B cell (primary cell): ENCODE results near the gene PLEKHG4B. TPM values are rescaled to one million over a fixed set of nuclear protein-coding genes. Genes with fewer than 3 reads are reported as not detected.

ENCODE experiments used
- ATAC-seq: fragments of 200-7000 bp; cut with Tn5 transposase; one replicate; pipeline ENCODE4 v1.10.0; 2021; ENCODE audit warnings: low read depth, mild to moderate bottlenecking, moderate number of reproducible peaks, moderate library complexity
- CTCF ChIA-PET: fragments of 350-600 bp; sonication (Branson Sonifier 250); formaldehyde crosslinking; loops from one replicate; lab custom pipeline; 2021; ENCODE audit warnings: antibody characterized with exemption, inconsistent platforms; lab: Charles Lee
- POLR2A ChIA-PET: fragments of 350-600 bp; sonication (Branson Sonifier 250); formaldehyde crosslinking; loops from one replicate; lab custom pipeline; 2021; ENCODE audit warnings: antibody characterized with exemption; lab: Charles Lee
- DNase-seq: peaks from one replicate; pipeline ENCODE4 v3.0.0; 2013
- H2AFZ ChIP-seq: 2 replicates; pipeline ENCODE4 v1.6.1; 2012; ENCODE audit warnings: mild to moderate bottlenecking, low read depth, low read length; ENCODE audit not compliant: insufficient read depth, poor library complexity, severe bottlenecking
- H3K27ac ChIP-seq, 2 donors: 1 replicate in 1 of 2; 2 replicates in 1 of 2; pipeline ENCODE4 v1.5.1; 2012 to 2013; ENCODE audit warnings: low read length in 2 of 2, mild to moderate bottlenecking in 2 of 2, moderate library complexity in 1 of 2
- H3K27me3 ChIP-seq, 4 experiments: fragments of 200-600 bp in 1 of 4; sonication (generic) in 1 of 4; replicated peaks in 1 of 4; 1 replicate in 2 of 4; 2 replicates in 2 of 4; pipeline versions ENCODE4 v1.6.1 to v1.7.0; 2013 to 2016; ENCODE audit warnings: low read length in 3 of 4, mild to moderate bottlenecking in 2 of 4, mixed read lengths in 1 of 4, moderate library complexity in 1 of 4; ENCODE audit not compliant: insufficient read depth in 4 of 4, control insufficient read depth in 3 of 4; ENCODE audit errors: control extremely low read depth in 1 of 4
- H3K36me3 ChIP-seq, 2 experiments: replicated peaks in 1 of 2; 1 replicate in 1 of 2; 2 replicates in 1 of 2; pipeline versions ENCODE4 v1.6.1 to v1.7.1; 2013; ENCODE audit warnings: low read length in 1 of 2; ENCODE audit not compliant: insufficient read depth in 2 of 2, control insufficient read depth in 1 of 2; ENCODE audit errors: control extremely low read depth in 1 of 2, extremely low read depth in 1 of 2
- H3K4me1 ChIP-seq, 2 donors: fragments of 200-600 bp in 1 of 2; sonication (generic) in 1 of 2; 1 replicate in 1 of 2; 2 replicates in 1 of 2; pipeline versions ENCODE4 v1.5.1 to v1.6.1; 2013 to 2017; ENCODE audit warnings: low read length in 2 of 2; ENCODE audit not compliant: control insufficient read depth in 2 of 2, insufficient read depth in 2 of 2
- H3K4me2 ChIP-seq: replicated peaks from 2 replicates; pipeline ENCODE3; 2012; ENCODE audit warnings: mild to moderate bottlenecking, low read depth, low read length; ENCODE audit not compliant: poor library complexity, severe bottlenecking
- H3K4me3 ChIP-seq, 5 experiments: fragments of 200-600 bp in 1 of 5; sonication (generic) in 1 of 5; 1 replicate in 3 of 5; 2 replicates in 2 of 5; pipeline versions ENCODE4 v1.5.1 to v1.7.0; 2011 to 2016; ENCODE audit warnings: low read length in 4 of 5, mild to moderate bottlenecking in 4 of 5, low read depth in 2 of 5, control low read depth in 1 of 5, moderate library complexity in 1 of 5; ENCODE audit not compliant: insufficient read depth in 1 of 5; ENCODE audit errors: control extremely low read depth in 1 of 5, extremely low read depth in 1 of 5
- H3K79me2 ChIP-seq: fragments of 200-600 bp; sonication (generic); one replicate; pipeline ENCODE4 v1.6.0; 2016; ENCODE audit warnings: low read length; ENCODE audit not compliant: control insufficient read depth, insufficient read depth
- H3K9ac ChIP-seq: fragments of 200-600 bp; sonication (generic); 2 replicates; pipeline ENCODE4 v1.6.1; 2017; ENCODE audit warnings: mild to moderate bottlenecking, low read length, moderate library complexity
- H3K9me3 ChIP-seq, 3 donors: one replicate each; pipeline versions ENCODE4 v1.6.1 to v1.7.1; 2013; ENCODE audit warnings: low read length in 2 of 3; ENCODE audit not compliant: control insufficient read depth in 2 of 3, insufficient read depth in 1 of 3; ENCODE audit errors: control extremely low read depth in 1 of 3
- H4K20me1 ChIP-seq: 2 replicates; pipeline ENCODE4 v1.6.0; 2012; ENCODE audit warnings: mild to moderate bottlenecking, low read length; ENCODE audit not compliant: insufficient read depth, control insufficient read depth, poor library complexity, severe bottlenecking
- H3K27ac Mint-ChIP-seq: one replicate; pipeline ENCODE4 v1.8.0; 2021; ENCODE audit warnings: mixed read lengths
- H3K27me3 Mint-ChIP-seq: one replicate; pipeline ENCODE4 v1.8.0; 2021; ENCODE audit warnings: mixed read lengths
- H3K4me1 Mint-ChIP-seq: one replicate; pipeline ENCODE4 v1.8.0; 2021; ENCODE audit warnings: mixed read lengths
- H3K4me3 Mint-ChIP-seq: one replicate; pipeline ENCODE4 v1.8.0; 2021; ENCODE audit warnings: mixed read lengths
- H3K9me3 Mint-ChIP-seq: one replicate; pipeline ENCODE4 v1.8.0; 2022; ENCODE audit warnings: mixed read lengths; ENCODE audit not compliant: insufficient read depth
- CTCF ChIP-seq: fragments of 200-600 bp; IDR thresholded peaks from one replicate; pipeline ENCODE4 v1.8.0; 2022; ENCODE audit warnings: antibody characterized with exemption, mild to moderate bottlenecking
- EZH2 ChIP-seq: IDR thresholded peaks from 2 replicates; pipeline ENCODE4 v1.6.1; 2012; ENCODE audit warnings: borderline replicate concordance, low read depth, mild to moderate bottlenecking, moderate library complexity, low read length; ENCODE audit not compliant: insufficient read depth, poor library complexity, severe bottlenecking
- WGBS: methylation state at CpG from one replicate; pipeline ENCODE4 v1.1.5; 2013; ENCODE audit warnings: missing lambda C conversion rate; ENCODE audit not compliant: insufficient coverage; 5-methylcytosine and 5-hydroxymethylcytosine counted together
- intact Hi-C: fragments of 100-400 bp; cut with micrococcal nuclease; formaldehyde crosslinking; loops from one replicate; pipeline ENCODE4 v1.10.0; 2022
- polyA plus RNA-seq: library from polyadenylated mRNA; depleted of rRNA; stranded (reverse); fragments of >200 nt; gene quantifications from 2 replicates; pipeline ENCODE4 v1.2.3, GENCODE V29; 2012
- total RNA-seq, 2 donors: library from RNA; stranded (reverse); fragments of 120-200 nt in 1 of 2; gene quantifications; 1 replicate in 1 of 2; 2 replicates in 1 of 2; pipeline versions ENCODE4 v1.2.3 to v1.2.4, GENCODE V29; 2013 to 2022

Gene PLEKHG4B
- total and polyA plus RNA-seq, 2 donors (not counting 1 experiment from before 2014, with no cell fraction given) = not detected

GRCh38 chr5:203246-203930 is 111.4 kb downstream of the PLEKHG4B start:
- H3K4me1 ChIP-seq = peaks cover 0 to 6% of the 10 kb centered on the region in 2 donors
- H3K9me3 ChIP-seq = no peaks in the 10 kb centered on the region
- Mint-ChIP-seq H3K4me1 (peaks cover 15% of the 10 kb centered on the region), H3K9me3 (no peaks in the 10 kb centered on the region), H3K4me3 (no peak overlapping the region), H3K27ac (no peak overlapping the region), H3K27me3 (no peaks in the 10 kb centered on the region)
- 99% methylated on average over 25 of the region's 26 CpGs for WGBS
- DNase-seq (no peak), ATAC-seq (no peak)
- H3K27ac ChIP-seq = no peak overlapping the region
- no peak overlapping the region for H3K4me2 ChIP-seq
- no peak overlapping the region for H3K9ac ChIP-seq
- no peak overlapping the region for H3K4me3 ChIP-seq
- TF ChIP-seq EZH2 = no peak
- no peak for TF ChIP-seq CTCF
- H3K36me3 ChIP-seq = peaks cover 1 to 45% of the 10 kb centered on the region in 2 experiments
- no peak overlapping the region for H2AFZ ChIP-seq
- intact Hi-C loops = no loop called here
- CTCF ChIA-PET = no interaction called here
- POLR2A ChIA-PET = interaction anchor here (0.6 kb wide), 1 partner anchor 15 kb away, joined by 3 read pairs; the partner anchor contains the start of genes CCDC127 and SDHA
- H3K27me3 ChIP-seq = no peaks in the 10 kb centered on the region
- peaks cover 1% of the 10 kb centered on the region for H3K79me2 ChIP-seq
- H4K20me1 ChIP-seq = peaks cover 35% of the 10 kb centered on the region

GRCh38 chr5:204001-204400 is 112.0 kb downstream of the PLEKHG4B start:
- H3K9me3 ChIP-seq = no peaks in the 10 kb centered on the region
- H3K9ac ChIP-seq = no peak overlapping the region
- H3K4me2 ChIP-seq = no peak overlapping the region
- Mint-ChIP-seq H3K4me3 (no peak overlapping the region), H3K27me3 (no peaks in the 10 kb centered on the region), H3K9me3 (no peaks in the 10 kb centered on the region), H3K27ac (no peak overlapping the region), H3K4me1 (peaks cover 15% of the 10 kb centered on the region)
- 100% methylated on average over 5 of the region's 6 CpGs for WGBS
- DNase-seq = no peak
- no peaks in the 10 kb centered on the region for H3K27me3 ChIP-seq
- peaks cover 41% of the 10 kb centered on the region for H4K20me1 ChIP-seq
- no peak for ATAC-seq
- no peak overlapping the region for H3K27ac ChIP-seq
- H3K36me3 ChIP-seq = peaks cover 1 to 49% of the 10 kb centered on the region in 2 experiments
- intact Hi-C loops = no loop called here
- H3K79me2 ChIP-seq = peaks cover 7% of the 10 kb centered on the region
- CTCF ChIA-PET = no interaction called here
- H3K4me1 ChIP-seq = peaks cover 0 to 6% of the 10 kb centered on the region in 2 donors
- POLR2A ChIA-PET = no interaction called here
- no peak overlapping the region for H2AFZ ChIP-seq
- H3K4me3 ChIP-seq = no peak overlapping the region
- no peak for TF ChIP-seq EZH2
- TF ChIP-seq CTCF = no peak
